Osteoblast (primary cell): ENCODE measurements around the gene EOLA1. TPM values are rescaled to one million over a fixed set of nuclear protein-coding genes. Genes with fewer than 3 reads are reported as not detected.
"Not testable (repeated sequence)": the region's sequence is repeated elsewhere in the genome, so short reads cannot be mapped to it uniquely, and the experiment has no call there.

Experiments
- DNase-seq: peaks from one replicate; pipeline ENCODE4 v3.0.0; 2011; ENCODE audit warnings: low spot score, mixed read lengths; ENCODE audit not compliant: insufficient read length; ENCODE audit errors: missing footprints
- H2AFZ ChIP-seq: 2 replicates; pipeline ENCODE4 v1.6.0; 2011; ENCODE audit warnings: mild to moderate bottlenecking, low read length
- H3K27ac ChIP-seq: 2 replicates; pipeline ENCODE4 v1.5.1; 2011; ENCODE audit warnings: mild to moderate bottlenecking, low read depth, low read length, moderate library complexity
- H3K27me3 ChIP-seq: 2 replicates; pipeline ENCODE4 v1.6.0; 2012; ENCODE audit warnings: mild to moderate bottlenecking, control low read depth, inconsistent platforms, low read length, moderate library complexity; ENCODE audit not compliant: insufficient read depth
- H3K36me3 ChIP-seq: 2 replicates; pipeline ENCODE4 v1.5.1; 2011; ENCODE audit warnings: mild to moderate bottlenecking, low read length, control low read depth, moderate library complexity; ENCODE audit not compliant: insufficient read depth
- H3K4me1 ChIP-seq: 2 replicates; pipeline ENCODE4 v1.5.1; 2011; ENCODE audit warnings: mild to moderate bottlenecking, low read length, control low read depth, moderate library complexity; ENCODE audit not compliant: insufficient read depth
- H3K4me2 ChIP-seq: 2 replicates; pipeline ENCODE4 v1.6.0; 2011; ENCODE audit warnings: mild to moderate bottlenecking, low read length; ENCODE audit not compliant: insufficient read depth
- H3K4me3 ChIP-seq: fragments of 200-600 bp; sonication (generic); 3 replicates; pipeline ENCODE4 v1.5.1; 2012; ENCODE audit warnings: mild to moderate bottlenecking, low read length, inconsistent platforms; ENCODE audit not compliant: insufficient read depth
- H3K79me2 ChIP-seq: 2 replicates; pipeline ENCODE4 v1.6.0; 2012; ENCODE audit warnings: mild to moderate bottlenecking, low read length, control low read depth, inconsistent platforms; ENCODE audit not compliant: insufficient read depth
- H3K9me3 ChIP-seq: 2 replicates; pipeline ENCODE4 v1.5.1; 2011; ENCODE audit warnings: low read depth, low read length, control low read depth
- H4K20me1 ChIP-seq: 2 replicates; pipeline ENCODE4 v1.6.0; 2012; ENCODE audit warnings: mild to moderate bottlenecking, low read length, control low read depth; ENCODE audit not compliant: insufficient read depth
- total RNA-seq: library from RNA; depleted of rRNA; stranded (reverse); fragments of >200 nt; gene quantifications from 2 replicates; pipeline ENCODE4 v1.2.3, GENCODE V29; 2012
- TF ChIP-seq, protein P1 (sequence below): IDR thresholded peaks from 2 replicates; pipeline ENCODE4 v1.5.1; 2011; ENCODE audit warnings: mild to moderate bottlenecking, low read depth, low read length, moderate library complexity; ENCODE audit errors: extremely low read depth

EOLA1 gene
- total RNA-seq, 1 donor = 13.0 TPM

DNA sequence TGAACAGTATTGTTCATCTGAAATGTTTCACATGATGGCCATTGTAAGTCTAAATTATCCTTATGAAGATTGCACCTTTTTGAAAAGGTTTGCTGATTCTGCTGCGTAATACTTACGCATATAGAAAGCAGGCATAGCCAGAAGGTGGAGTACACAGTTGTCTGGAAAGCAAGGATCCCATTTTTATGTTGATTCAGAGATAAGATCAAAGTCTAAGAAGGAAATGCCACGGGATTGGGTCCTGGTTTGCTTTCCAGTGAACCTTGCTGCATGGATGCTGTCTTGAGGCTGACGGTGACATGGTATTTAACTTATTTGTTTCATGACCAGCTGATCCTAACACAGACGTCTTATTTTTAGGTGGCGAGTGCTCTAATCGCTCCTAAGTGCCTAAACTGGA lies 31.0 kb downstream of the EOLA1 start:
- Histone ChIP-seq H3K4me1 (no peaks in the 10 kb centered on the region), H4K20me1 (no peaks in the 10 kb centered on the region), H3K36me3 (no peaks in the 10 kb centered on the region), H2AFZ (no peak overlapping the region), H3K27me3 (peaks cover 2% of the 10 kb centered on the region), H3K4me2 (no peak overlapping the region), H3K79me2 (no peaks in the 10 kb centered on the region), H3K27ac (no peak overlapping the region), H3K4me3 (no peak overlapping the region), H3K9me3 (no peaks in the 10 kb centered on the region)
- no peak for DNase-seq
- TF ChIP-seq, protein P1, sequence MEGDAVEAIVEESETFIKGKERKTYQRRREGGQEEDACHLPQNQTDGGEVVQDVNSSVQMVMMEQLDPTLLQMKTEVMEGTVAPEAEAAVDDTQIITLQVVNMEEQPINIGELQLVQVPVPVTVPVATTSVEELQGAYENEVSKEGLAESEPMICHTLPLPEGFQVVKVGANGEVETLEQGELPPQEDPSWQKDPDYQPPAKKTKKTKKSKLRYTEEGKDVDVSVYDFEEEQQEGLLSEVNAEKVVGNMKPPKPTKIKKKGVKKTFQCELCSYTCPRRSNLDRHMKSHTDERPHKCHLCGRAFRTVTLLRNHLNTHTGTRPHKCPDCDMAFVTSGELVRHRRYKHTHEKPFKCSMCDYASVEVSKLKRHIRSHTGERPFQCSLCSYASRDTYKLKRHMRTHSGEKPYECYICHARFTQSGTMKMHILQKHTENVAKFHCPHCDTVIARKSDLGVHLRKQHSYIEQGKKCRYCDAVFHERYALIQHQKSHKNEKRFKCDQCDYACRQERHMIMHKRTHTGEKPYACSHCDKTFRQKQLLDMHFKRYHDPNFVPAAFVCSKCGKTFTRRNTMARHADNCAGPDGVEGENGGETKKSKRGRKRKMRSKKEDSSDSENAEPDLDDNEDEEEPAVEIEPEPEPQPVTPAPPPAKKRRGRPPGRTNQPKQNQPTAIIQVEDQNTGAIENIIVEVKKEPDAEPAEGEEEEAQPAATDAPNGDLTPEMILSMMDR = no peak

DNA sequence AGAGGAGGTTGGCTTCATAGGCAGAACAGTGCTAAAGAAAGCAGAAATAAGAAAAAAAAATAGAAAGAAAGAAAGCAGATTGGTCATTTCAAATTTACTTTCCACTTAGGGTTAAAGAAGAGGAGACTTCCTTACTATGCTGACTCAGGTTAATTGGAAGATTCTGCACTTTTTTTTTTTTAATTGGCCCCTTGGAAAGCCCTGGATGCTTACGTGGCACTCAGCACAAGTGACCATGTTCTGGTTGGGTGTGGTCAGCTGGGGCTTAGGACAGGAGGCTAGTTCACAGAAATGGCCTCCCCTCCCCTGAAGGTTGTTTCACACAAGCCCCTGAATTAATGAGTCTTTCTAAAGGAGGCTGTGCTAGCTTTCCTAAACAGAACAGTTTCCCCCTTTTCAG lies 31.9 kb downstream of the EOLA1 start:
- H3K27ac ChIP-seq = no peak overlapping the region
- H3K36me3 ChIP-seq = no peaks in the 10 kb centered on the region
- H3K79me2 ChIP-seq = no peaks in the 10 kb centered on the region
- H4K20me1 ChIP-seq = no peaks in the 10 kb centered on the region
- DNase-seq = no peak
- TF ChIP-seq, protein P1 = no peak
- H3K27me3 ChIP-seq = peaks cover 2% of the 10 kb centered on the region
- no peak overlapping the region for H2AFZ ChIP-seq
- H3K9me3 ChIP-seq = no peaks in the 10 kb centered on the region
- H3K4me3 ChIP-seq = no peak overlapping the region
- no peak overlapping the region for H3K4me2 ChIP-seq
- H3K4me1 ChIP-seq = no peaks in the 10 kb centered on the region

DNA sequence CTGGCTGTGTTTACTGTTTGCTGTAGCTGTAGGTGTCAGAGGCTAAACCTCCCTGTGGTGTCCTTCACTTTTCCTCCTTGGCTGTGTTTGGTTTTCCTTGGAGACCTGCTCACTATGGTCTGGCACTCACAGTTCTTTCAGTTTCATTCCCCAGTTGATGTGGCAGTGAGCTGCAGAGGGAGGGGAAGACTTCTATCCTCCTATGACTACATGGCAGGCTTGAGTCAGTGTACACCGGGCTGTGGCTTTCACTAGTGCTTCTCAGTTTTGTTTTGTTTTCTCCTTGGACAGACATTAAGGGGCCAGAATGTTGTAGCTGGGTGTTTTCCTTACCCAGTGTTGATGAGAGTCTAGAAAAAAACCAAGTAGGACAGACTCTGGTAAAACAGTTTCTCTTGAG lies 32.6 kb downstream of the EOLA1 start:
- not testable (repeated sequence) for H3K4me2 ChIP-seq, H3K4me3 ChIP-seq, H2AFZ ChIP-seq, H4K20me1 ChIP-seq, DNase-seq, H3K27ac ChIP-seq, H3K4me1 ChIP-seq, H3K36me3 ChIP-seq, H3K9me3 ChIP-seq, H3K79me2 ChIP-seq, H3K27me3 ChIP-seq

DNA sequence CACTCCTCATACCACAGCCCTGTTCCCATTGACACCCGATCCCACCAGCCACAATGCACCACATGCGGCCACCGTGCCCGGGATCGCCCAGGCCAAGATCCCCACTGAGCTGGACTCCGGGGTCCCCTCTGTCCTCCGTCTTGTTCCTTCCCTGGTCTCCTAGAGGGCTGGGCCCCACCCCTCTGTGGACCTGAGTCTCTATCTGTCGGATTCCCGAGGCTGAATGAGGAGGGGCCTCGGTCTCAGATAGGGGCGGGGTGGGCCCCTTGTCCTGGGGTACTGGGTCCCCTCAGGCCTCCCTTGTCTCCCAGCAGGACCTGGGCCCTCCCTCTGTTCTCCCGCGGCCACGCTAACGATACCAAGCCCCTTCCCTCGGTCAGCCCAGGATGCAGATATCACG lies 44.8 kb downstream of the EOLA1 start:
- H2AFZ ChIP-seq, H3K4me1 ChIP-seq, H3K9me3 ChIP-seq: not testable (repeated sequence)

DNA sequence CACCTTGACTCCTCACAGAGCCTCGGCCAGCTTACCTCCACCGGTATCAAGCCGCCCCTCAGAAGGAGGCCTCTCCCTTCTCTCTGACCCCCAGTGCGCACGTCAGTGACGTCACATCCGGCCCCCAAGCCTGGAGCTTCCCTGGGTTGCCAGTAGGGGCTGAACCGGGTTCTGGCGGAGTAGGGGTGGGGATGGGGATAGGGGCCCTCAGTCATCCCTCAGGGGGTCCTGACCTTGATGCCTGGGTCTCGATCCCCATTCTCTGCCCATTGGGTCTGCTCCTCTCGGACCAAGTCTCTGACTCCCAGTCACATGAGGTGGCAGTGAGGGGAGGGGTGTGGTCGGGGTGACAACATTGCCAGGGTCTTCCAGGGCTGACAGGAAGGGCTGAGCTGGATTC lies 46.5 kb downstream of the EOLA1 start, which contains the start of gene MAGEA9B:
MAGEA9B (minus strand) TSS at position 101 of the 400 bp plus-strand sequence. CDS start 4,280 bp downstream, outside the sequence.
- DNase-seq, H4K20me1 ChIP-seq, H3K4me2 ChIP-seq, H3K79me2 ChIP-seq, H3K9me3 ChIP-seq, H3K36me3 ChIP-seq, H2AFZ ChIP-seq, H3K4me1 ChIP-seq, H3K27ac ChIP-seq, H3K27me3 ChIP-seq, H3K4me3 ChIP-seq: not testable (repeated sequence)

More for the DNA sequence above, 44.8 kb downstream of the EOLA1 start:
- not testable (repeated sequence) for H3K79me2 ChIP-seq, DNase-seq, H3K27ac ChIP-seq, H4K20me1 ChIP-seq, H3K4me2 ChIP-seq, H3K36me3 ChIP-seq, H3K4me3 ChIP-seq, H3K27me3 ChIP-seq

DNA sequence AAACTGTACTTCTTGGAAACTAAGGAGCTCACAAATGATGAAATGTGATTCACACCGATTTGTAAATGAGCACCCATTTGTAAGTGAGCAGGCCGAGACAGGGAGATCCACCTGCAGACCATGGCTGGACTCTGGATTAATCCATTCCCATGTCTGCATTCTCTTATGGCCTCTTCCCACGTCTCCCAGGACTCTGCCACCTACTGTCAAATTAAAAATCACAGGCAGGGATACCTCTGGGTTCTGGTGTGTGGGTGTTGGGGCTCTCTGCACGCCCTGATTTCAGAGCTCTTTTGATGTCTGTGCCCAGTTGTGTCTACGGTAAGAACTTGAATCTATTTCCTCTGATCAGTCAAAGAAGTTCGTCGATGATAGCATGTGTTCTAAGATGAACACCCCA lies 50.2 kb downstream of the EOLA1 start:
- not testable (repeated sequence) for H3K27me3 ChIP-seq, H3K4me1 ChIP-seq, H3K4me2 ChIP-seq, DNase-seq, H4K20me1 ChIP-seq, H3K79me2 ChIP-seq, H2AFZ ChIP-seq, H3K9me3 ChIP-seq, H3K27ac ChIP-seq, H3K4me3 ChIP-seq, H3K36me3 ChIP-seq

DNA sequence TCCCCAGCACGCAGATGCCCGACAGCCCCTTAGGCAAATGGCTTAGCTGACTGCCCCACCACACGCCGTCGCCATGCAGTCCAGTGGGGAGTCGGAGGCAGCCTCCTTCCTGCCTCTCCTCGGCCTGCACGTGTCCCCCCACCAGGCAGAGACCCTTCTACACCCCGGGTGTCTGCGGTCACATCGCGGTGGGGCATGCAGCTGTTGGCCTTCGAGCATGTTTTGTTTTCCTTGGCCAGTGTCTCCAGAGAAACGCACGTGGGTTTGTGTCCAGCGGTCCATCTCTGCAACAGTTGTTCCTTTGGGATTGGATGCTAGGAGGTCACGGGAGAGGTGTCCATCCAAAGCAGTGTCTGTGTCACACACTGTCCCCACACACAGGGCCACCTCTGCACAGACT lies 54.4 kb downstream of the EOLA1 start, which contains the start of gene HSFX2:
HSFX2 (minus strand) TSS at position 101 of the 400 bp plus-strand sequence. CDS start 614 bp downstream, outside the sequence.
- not testable (repeated sequence) for H2AFZ ChIP-seq, H3K4me1 ChIP-seq, H3K27me3 ChIP-seq, H3K4me2 ChIP-seq, DNase-seq, H3K27ac ChIP-seq, H3K9me3 ChIP-seq, H3K4me3 ChIP-seq, H3K79me2 ChIP-seq, H4K20me1 ChIP-seq, H3K36me3 ChIP-seq

DNA sequence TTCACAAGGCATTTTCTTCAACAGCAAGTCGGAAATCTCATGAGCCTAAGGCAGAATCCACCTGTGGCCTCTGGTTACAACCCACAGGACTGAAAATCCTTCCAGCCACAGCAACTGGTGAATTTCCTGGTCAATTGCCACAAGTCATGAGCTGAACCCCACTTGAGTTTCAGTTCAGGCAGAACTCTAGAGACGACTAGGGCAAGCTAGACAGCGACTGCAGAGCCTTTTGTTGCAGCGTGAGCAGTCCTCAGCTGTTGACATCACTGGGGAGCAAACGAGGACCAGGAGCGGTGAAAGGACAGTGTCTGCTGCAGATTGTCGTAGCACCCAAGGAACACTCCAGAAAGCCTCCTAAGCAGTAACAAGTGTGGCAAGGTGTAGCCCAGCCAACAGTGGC lies 55.1 kb downstream of the EOLA1 start:
- H3K27me3 ChIP-seq, H3K27ac ChIP-seq, H3K79me2 ChIP-seq, H3K9me3 ChIP-seq, H3K4me1 ChIP-seq, H3K4me2 ChIP-seq, H3K4me3 ChIP-seq, DNase-seq, H4K20me1 ChIP-seq, H3K36me3 ChIP-seq, H2AFZ ChIP-seq: not testable (repeated sequence)
